CD8-positive, alpha-beta memory T cell (primary cell): ENCODE results near the gene IQSEC3. TPM values are rescaled to one million over a fixed set of nuclear protein-coding genes. Genes with fewer than 3 reads are reported as not detected.
A peak's percentile ranks its signal among the peaks of the same experiment; 100 is the strongest.

Experiments used
- CTCF ChIA-PET: fragments of 350-600 bp; sonication (Branson Sonifier 250); formaldehyde crosslinking; loops from one replicate; lab custom pipeline; 2021; ENCODE audit warnings: antibody characterized with exemption; lab: Charles Lee
- POLR2A ChIA-PET: fragments of 350-600 bp; sonication (Branson Sonifier 250); formaldehyde crosslinking; loops from one replicate; lab custom pipeline; 2021; ENCODE audit warnings: antibody characterized with exemption; lab: Charles Lee
- DNase-seq, 5 donors: peaks; one replicate each; pipeline versions ENCODE4 v3.0.0 to v3.0.0-alpha.2; 2020 to 2022; ENCODE audit warnings: mixed read lengths in 1 of 5
- H3K27ac ChIP-seq: one replicate; pipeline ENCODE4 v1.7.0; 2013; ENCODE audit warnings: low read depth, mild to moderate bottlenecking, low read length, moderate library complexity
- H3K27me3 ChIP-seq: 2 replicates; pipeline ENCODE4 v1.7.0; 2013; ENCODE audit warnings: low read length, mild to moderate bottlenecking; ENCODE audit not compliant: insufficient read depth, poor library complexity, severe bottlenecking
- H3K36me3 ChIP-seq: 2 replicates; pipeline ENCODE4 v1.7.0; 2013; ENCODE audit warnings: mild to moderate bottlenecking, low read length, moderate library complexity; ENCODE audit not compliant: insufficient read depth
- H3K4me1 ChIP-seq: 2 replicates; pipeline ENCODE4 v1.7.0; 2013; ENCODE audit warnings: mild to moderate bottlenecking, low read length, moderate library complexity; ENCODE audit not compliant: insufficient read depth
- H3K4me3 ChIP-seq: 2 replicates; pipeline ENCODE4 v1.7.0; 2013; ENCODE audit warnings: mild to moderate bottlenecking, low read length
- H3K9me3 ChIP-seq: 2 replicates; pipeline ENCODE4 v1.7.0; 2013; ENCODE audit warnings: mild to moderate bottlenecking, low read length
- H3K27ac Mint-ChIP-seq, 8 donors: one replicate each; pipeline ENCODE4 v1.8.0; 2020 to 2021; ENCODE audit warnings: mixed read lengths in 8 of 8, mild to moderate bottlenecking in 6 of 8, inconsistent platforms in 3 of 8, moderate library complexity in 3 of 8
- H3K27me3 Mint-ChIP-seq, 2 donors: one replicate each; pipeline ENCODE4 v1.8.0; 2020 to 2021; ENCODE audit warnings: mixed read lengths in 2 of 2, mild to moderate bottlenecking in 1 of 2, moderate library complexity in 1 of 2
- H3K36me3 Mint-ChIP-seq, 3 donors: one replicate each; pipeline ENCODE4 v1.8.0; 2020 to 2021; ENCODE audit warnings: mixed read lengths in 3 of 3, inconsistent platforms in 1 of 3, mild to moderate bottlenecking in 1 of 3
- H3K4me1 Mint-ChIP-seq, 3 donors: one replicate each; pipeline ENCODE4 v1.8.0; 2020 to 2021; ENCODE audit warnings: mixed read lengths in 3 of 3, inconsistent platforms in 1 of 3, mild to moderate bottlenecking in 1 of 3
- H3K4me3 Mint-ChIP-seq, 7 donors: one replicate each; pipeline ENCODE4 v1.8.0; 2020 to 2021; ENCODE audit warnings: mixed read lengths in 7 of 7, mild to moderate bottlenecking in 6 of 7, moderate library complexity in 4 of 7, inconsistent platforms in 2 of 7
- H3K9me3 Mint-ChIP-seq, 5 donors: one replicate each; pipeline ENCODE4 v1.8.0; 2020 to 2022; ENCODE audit warnings: mixed read lengths in 5 of 5, mild to moderate bottlenecking in 3 of 5, moderate library complexity in 2 of 5, inconsistent platforms in 1 of 5
- polyA plus RNA-seq: library from polyadenylated mRNA; unstranded; fragments of 300-500 nt; fragmentation: Illumina TruSeq; gene quantifications from one replicate; pipeline ENCODE4 v1.2.3, GENCODE V29; 2021
- total RNA-seq, 2 experiments: library from RNA; stranded (reverse); gene quantifications; one replicate each; pipeline ENCODE4 v1.2.3, GENCODE V29; 2021

IQSEC3 gene
- total and polyA plus RNA-seq, 3 experiments from 2014 or later = 0.53 to 0.88 TPM; not detected in 1

GRCh38 chr12:197911-198695 lies 131.5 kb downstream of the IQSEC3 start:
- H3K27me3 ChIP-seq = no peaks in the 10 kb centered on the region
- H3K9me3 ChIP-seq = no peaks in the 10 kb centered on the region
- no peak for DNase-seq
- ChIA-PET CTCF (no interaction called here), POLR2A (no interaction called here)
- H3K4me3 ChIP-seq = no peak overlapping the region
- Mint-ChIP-seq H3K36me3 (no peaks in the 10 kb centered on the region), H3K27ac (no peak overlapping the region), H3K4me3 (no peak overlapping the region), H3K4me1 (peaks cover 0 to 3% (median 2%) of the 10 kb centered on the region in 3 donors), H3K9me3 (no peaks in the 10 kb centered on the region), H3K27me3 (peaks cover 21 to 41% of the 10 kb centered on the region in 2 donors)
- H3K4me1 ChIP-seq = no peaks in the 10 kb centered on the region
- H3K36me3 ChIP-seq = no peaks in the 10 kb centered on the region
- H3K27ac ChIP-seq = no peak overlapping the region

- CTCF ChIA-PET = no interaction called here
- H3K27ac ChIP-seq = no peak overlapping the region
Observed at GRCh38 chr12:198705-199104, 132.1 kb downstream of the IQSEC3 start.

GRCh38 chr12:201361-201760 lies 134.8 kb downstream of the IQSEC3 start:
- Histone ChIP-seq H3K27me3 (peaks cover 5% of the 10 kb centered on the region), H3K9me3 (no peaks in the 10 kb centered on the region), H3K27ac (no peak overlapping the region), H3K4me3 (no peak overlapping the region), H3K4me1 (no peaks in the 10 kb centered on the region), H3K36me3 (no peaks in the 10 kb centered on the region)
- DNase-seq = no peak
- Mint-ChIP-seq H3K27ac (peak overlapping the region in 1 of 8 donors; percentile 12), H3K4me3 (no peak overlapping the region), H3K27me3 (peaks cover 28 to 47% of the 10 kb centered on the region in 2 donors), H3K36me3 (no peaks in the 10 kb centered on the region), H3K4me1 (peaks cover 0 to 3% (median 2%) of the 10 kb centered on the region in 3 donors), H3K9me3 (no peaks in the 10 kb centered on the region)
- ChIA-PET POLR2A (no interaction called here), CTCF (no interaction called here)

More at GRCh38 chr12:198705-199104, 132.1 kb downstream of the IQSEC3 start:
- H3K36me3 Mint-ChIP-seq = no peaks in the 10 kb centered on the region
- Histone ChIP-seq H3K4me1 (no peaks in the 10 kb centered on the region), H3K4me3 (no peak overlapping the region), H3K27me3 (no peaks in the 10 kb centered on the region), H3K9me3 (no peaks in the 10 kb centered on the region), H3K36me3 (no peaks in the 10 kb centered on the region)
- DNase-seq = no peak
- H3K9me3 Mint-ChIP-seq = no peaks in the 10 kb centered on the region
- H3K4me3 Mint-ChIP-seq = no peak overlapping the region
- H3K27me3 Mint-ChIP-seq = peaks cover 21 to 36% of the 10 kb centered on the region in 2 donors
- POLR2A ChIA-PET = no interaction called here
- H3K27ac Mint-ChIP-seq = no peak overlapping the region
- H3K4me1 Mint-ChIP-seq = peaks cover 0 to 3% (median 2%) of the 10 kb centered on the region in 3 donors

- H3K4me3 Mint-ChIP-seq = peak overlapping the region in 1 of 7 donors; percentile 2
Observed at GRCh38 chr12:202081-202731, 135.6 kb downstream of the IQSEC3 start.

GRCh38 chr12:203074-203461 lies 136.5 kb downstream of the IQSEC3 start:
- no peak overlapping the region for H3K27ac Mint-ChIP-seq

More at GRCh38 chr12:202081-202731, 135.6 kb downstream of the IQSEC3 start:
- Histone ChIP-seq H3K9me3 (no peaks in the 10 kb centered on the region), H3K36me3 (no peaks in the 10 kb centered on the region), H3K27me3 (peaks cover 5% of the 10 kb centered on the region), H3K27ac (no peak overlapping the region), H3K4me3 (no peak overlapping the region), H3K4me1 (no peaks in the 10 kb centered on the region)
- no peak overlapping the region for H3K27ac Mint-ChIP-seq
- no peaks in the 10 kb centered on the region for H3K9me3 Mint-ChIP-seq
- DNase-seq = no peak
- peaks cover 28 to 54% of the 10 kb centered on the region in 2 donors for H3K27me3 Mint-ChIP-seq
- no peaks in the 10 kb centered on the region for H3K36me3 Mint-ChIP-seq
- H3K4me1 Mint-ChIP-seq = peaks cover 0 to 3% (median 2%) of the 10 kb centered on the region in 3 donors
- ChIA-PET CTCF (no interaction called here), POLR2A (no interaction called here)

GRCh38 chr12:203462-204260 lies 137.1 kb downstream of the IQSEC3 start:
- no peak overlapping the region for H3K4me3 Mint-ChIP-seq
- H3K4me1 Mint-ChIP-seq = peaks cover 0 to 3% (median 2%) of the 10 kb centered on the region in 3 donors
- no peak for DNase-seq
- ChIA-PET POLR2A (no interaction called here), CTCF (no interaction called here)
- no peak overlapping the region for H3K27ac ChIP-seq
- H3K36me3 ChIP-seq = no peaks in the 10 kb centered on the region
- H3K9me3 ChIP-seq = no peaks in the 10 kb centered on the region
- H3K27me3 ChIP-seq = peaks cover 5% of the 10 kb centered on the region
- H3K36me3 Mint-ChIP-seq = no peaks in the 10 kb centered on the region
- H3K27me3 Mint-ChIP-seq = peaks cover 31 to 60% of the 10 kb centered on the region in 2 donors
- H3K27ac Mint-ChIP-seq = peak overlapping the region in 1 of 8 donors; percentile 48
- H3K4me3 ChIP-seq = no peak overlapping the region
- no peaks in the 10 kb centered on the region for H3K4me1 ChIP-seq
- H3K9me3 Mint-ChIP-seq = no peaks in the 10 kb centered on the region

More at GRCh38 chr12:203074-203461, 136.5 kb downstream of the IQSEC3 start:
- Histone ChIP-seq H3K9me3 (no peaks in the 10 kb centered on the region), H3K27ac (no peak overlapping the region), H3K27me3 (peaks cover 5% of the 10 kb centered on the region), H3K4me3 (no peak overlapping the region), H3K4me1 (no peaks in the 10 kb centered on the region), H3K36me3 (no peaks in the 10 kb centered on the region)
- no peaks in the 10 kb centered on the region for H3K36me3 Mint-ChIP-seq
- POLR2A ChIA-PET = no interaction called here
- H3K27me3 Mint-ChIP-seq = peaks cover 31 to 59% of the 10 kb centered on the region in 2 donors
- no peak for DNase-seq
- no peaks in the 10 kb centered on the region for H3K9me3 Mint-ChIP-seq
- peaks cover 0 to 3% (median 2%) of the 10 kb centered on the region in 3 donors for H3K4me1 Mint-ChIP-seq
- H3K4me3 Mint-ChIP-seq = no peak overlapping the region
- CTCF ChIA-PET = no interaction called here

GRCh38 chr12:204261-204678 lies 137.7 kb downstream of the IQSEC3 start:
- POLR2A ChIA-PET = no interaction called here
- H3K36me3 Mint-ChIP-seq = no peaks in the 10 kb centered on the region

More at GRCh38 chr12:204261-204678, 137.7 kb downstream of the IQSEC3 start:
- Mint-ChIP-seq H3K4me3 (no peak overlapping the region), H3K9me3 (no peaks in the 10 kb centered on the region), H3K27ac (peak overlapping the region in 1 of 8 donors; percentile 48), H3K4me1 (peaks cover 0 to 3% (median 2%) of the 10 kb centered on the region in 3 donors), H3K27me3 (peaks cover 34 to 63% of the 10 kb centered on the region in 2 donors)
- no peaks in the 10 kb centered on the region for H3K36me3 ChIP-seq
- peaks cover 5% of the 10 kb centered on the region for H3K27me3 ChIP-seq
- H3K27ac ChIP-seq = no peak overlapping the region
- no peak overlapping the region for H3K4me3 ChIP-seq
- DNase-seq = no peak
- no peaks in the 10 kb centered on the region for H3K9me3 ChIP-seq
- CTCF ChIA-PET = no interaction called here
- no peaks in the 10 kb centered on the region for H3K4me1 ChIP-seq
